DND-41 (cell line): ENCODE data around the gene ARHGEF35.
"Not testable (repeated sequence)": the region's sequence is repeated elsewhere in the genome, so short reads cannot be mapped to it uniquely, and the experiment has no call there.

Experiments used
- ATAC-seq: fragments of 200-7000 bp; cut with Tn5 transposase; 3 replicates; pipeline ENCODE4 v1.9.1; 2021; ENCODE audit warnings: low read depth; ENCODE audit not compliant: insufficient read depth
- DNase-seq: peaks from one replicate; pipeline ENCODE4 v3.0.0-alpha.2; 2020
- H2AFZ ChIP-seq: 2 replicates; pipeline ENCODE4 v1.6.0; 2012; ENCODE audit warnings: low read depth, low read length
- H3K27ac ChIP-seq: 2 replicates; pipeline ENCODE4 v1.5.1; 2012; ENCODE audit warnings: low read length, inconsistent platforms
- H3K27me3 ChIP-seq: fragments of 200-600 bp; sonication (generic); 2 replicates; pipeline ENCODE4 v1.6.0; 2012; ENCODE audit warnings: low read length, mild to moderate bottlenecking, inconsistent platforms; ENCODE audit not compliant: insufficient read depth, poor library complexity
- H3K36me3 ChIP-seq: 2 replicates; pipeline ENCODE4 v1.5.1; 2012; ENCODE audit warnings: low read length, inconsistent platforms; ENCODE audit not compliant: insufficient read depth
- H3K4me1 ChIP-seq: 2 replicates; pipeline ENCODE4 v1.5.1; 2012; ENCODE audit warnings: mild to moderate bottlenecking, low read length; ENCODE audit not compliant: insufficient read depth
- H3K4me2 ChIP-seq: 2 replicates; pipeline ENCODE4 v1.6.0; 2012; ENCODE audit warnings: mild to moderate bottlenecking, moderate library complexity, low read length, inconsistent platforms; ENCODE audit not compliant: insufficient read depth
- H3K4me3 ChIP-seq, 2 experiments: fragments of 200-600 bp in 1 of 2; shearing (Covaris generic) in 1 of 2; 2 replicates each; pipeline ENCODE4 v1.5.1; 2012 to 2016; ENCODE audit warnings: inconsistent platforms in 2 of 2, low read length in 2 of 2, mild to moderate bottlenecking in 2 of 2, low read depth in 1 of 2, moderate library complexity in 1 of 2
- H3K79me2 ChIP-seq: 2 replicates; pipeline ENCODE4 v1.6.0; 2012; ENCODE audit warnings: low read length, inconsistent platforms; ENCODE audit not compliant: insufficient read depth
- H3K9ac ChIP-seq: 2 replicates; pipeline ENCODE4 v1.6.0; 2012; ENCODE audit warnings: low read depth, mild to moderate bottlenecking, inconsistent platforms, low read length, moderate library complexity
- H3K9me3 ChIP-seq: 2 replicates; pipeline ENCODE4 v1.5.1; 2012; ENCODE audit warnings: low read length, moderate library complexity, mild to moderate bottlenecking, inconsistent platforms; ENCODE audit not compliant: insufficient read depth, severe bottlenecking
- H4K20me1 ChIP-seq: 2 replicates; pipeline ENCODE4 v1.6.0; 2012; ENCODE audit warnings: low read length; ENCODE audit not compliant: insufficient read depth

Gene ARHGEF35

DNA sequence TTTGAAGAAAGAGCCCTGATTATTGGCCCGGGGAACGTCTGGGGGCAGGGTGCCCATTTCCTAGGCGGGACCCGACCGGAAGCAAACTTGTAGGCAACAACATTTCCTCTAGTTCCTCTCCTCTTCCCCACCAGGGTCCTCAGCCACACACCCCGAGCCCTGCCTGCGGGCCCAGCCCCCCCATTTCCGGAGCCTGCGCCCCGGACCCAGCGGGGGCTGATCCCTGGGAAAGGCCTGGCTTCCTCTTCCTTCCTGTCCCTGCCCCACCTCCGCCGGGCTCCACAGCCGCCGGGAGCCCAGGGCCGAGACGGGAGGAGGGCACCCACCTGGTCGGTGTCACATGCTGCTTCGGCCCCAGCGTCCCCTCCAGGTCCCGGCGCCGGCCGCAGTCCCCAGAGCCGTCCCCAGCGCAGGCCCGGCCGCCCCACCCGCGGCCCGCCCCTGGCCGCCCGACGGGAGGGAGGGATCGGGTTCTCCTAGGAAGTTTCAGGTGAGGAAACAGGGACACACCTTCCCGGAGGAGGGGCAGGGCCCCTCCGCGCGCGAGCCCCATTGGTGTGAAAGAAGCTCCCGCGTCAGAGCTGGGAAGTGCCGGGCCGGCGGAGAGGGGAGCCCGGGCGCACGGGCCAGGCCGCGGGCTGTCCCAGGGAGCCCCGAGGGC, at the start of gene ARHGEF35:
ARHGEF35 (minus strand) TSS at position 622 of the 661 bp plus-strand sequence. CDS start 7,450 bp downstream, outside the sequence.
- not testable (repeated sequence) for H3K4me2 ChIP-seq, DNase-seq

DNA sequence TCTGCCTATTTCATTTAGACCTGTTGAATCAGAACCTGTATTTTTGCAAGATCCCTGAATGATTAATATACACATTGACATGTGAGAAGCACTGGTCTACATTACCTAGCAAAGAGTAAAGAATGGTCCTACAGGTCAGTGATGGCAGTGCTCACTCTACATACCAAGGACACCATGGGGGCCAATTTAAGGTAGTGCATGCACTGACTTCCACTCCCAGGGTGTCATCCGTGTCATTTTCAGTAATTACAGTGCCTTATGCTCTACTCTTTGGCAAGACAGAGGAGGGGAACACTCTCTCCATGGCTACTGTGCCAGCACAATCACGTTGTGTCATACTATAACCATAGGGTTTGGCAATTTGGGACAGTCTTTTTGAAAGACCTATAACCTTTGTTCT, 49.7 kb upstream of the ARHGEF35 start:
- not testable (repeated sequence) for ATAC-seq, H3K27ac ChIP-seq, H4K20me1 ChIP-seq

More for the DNA sequence above, at the start of gene ARHGEF35:
- not testable (repeated sequence) for H3K27me3 ChIP-seq, H2AFZ ChIP-seq, H3K4me1 ChIP-seq, H3K9me3 ChIP-seq, H3K27ac ChIP-seq, H3K79me2 ChIP-seq, ATAC-seq, H4K20me1 ChIP-seq, H3K9ac ChIP-seq, H3K4me3 ChIP-seq, H3K36me3 ChIP-seq

DNA sequence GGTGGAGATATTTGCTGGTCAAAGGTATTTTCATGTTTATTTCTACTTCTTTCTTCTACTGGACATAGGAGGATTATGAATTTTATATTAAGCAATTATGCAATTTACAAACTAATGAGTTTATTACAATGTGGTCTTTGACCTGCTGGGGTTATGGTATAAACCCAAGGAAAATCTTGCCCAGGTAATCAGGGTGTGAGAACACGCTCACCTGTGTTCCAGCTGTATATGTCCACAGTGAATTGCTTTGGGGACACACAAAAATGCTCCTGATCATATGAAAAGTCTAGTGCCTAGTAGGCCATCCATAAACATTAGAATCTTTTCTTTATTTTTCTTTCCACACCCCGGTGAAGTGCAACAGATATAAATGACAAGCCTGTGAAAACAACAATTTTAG, 43.7 kb upstream of the ARHGEF35 start, which contains the start of gene OR2A42:
OR2A42 (minus strand) TSS at position 241 of the 400 bp plus-strand sequence. CDS start 6,762 bp downstream, outside the sequence.
- not testable (repeated sequence) for H3K27me3 ChIP-seq, H3K4me1 ChIP-seq, H3K9me3 ChIP-seq, DNase-seq, H3K36me3 ChIP-seq, H3K9ac ChIP-seq, H4K20me1 ChIP-seq, ATAC-seq, H2AFZ ChIP-seq, H3K4me2 ChIP-seq, H3K79me2 ChIP-seq, H3K4me3 ChIP-seq, H3K27ac ChIP-seq

More for the DNA sequence above, 49.7 kb upstream of the ARHGEF35 start:
- H3K27me3 ChIP-seq, H3K4me2 ChIP-seq, H3K79me2 ChIP-seq, H3K36me3 ChIP-seq, H2AFZ ChIP-seq, H3K9me3 ChIP-seq, H3K9ac ChIP-seq, H3K4me1 ChIP-seq, DNase-seq, H3K4me3 ChIP-seq: not testable (repeated sequence)

DNA sequence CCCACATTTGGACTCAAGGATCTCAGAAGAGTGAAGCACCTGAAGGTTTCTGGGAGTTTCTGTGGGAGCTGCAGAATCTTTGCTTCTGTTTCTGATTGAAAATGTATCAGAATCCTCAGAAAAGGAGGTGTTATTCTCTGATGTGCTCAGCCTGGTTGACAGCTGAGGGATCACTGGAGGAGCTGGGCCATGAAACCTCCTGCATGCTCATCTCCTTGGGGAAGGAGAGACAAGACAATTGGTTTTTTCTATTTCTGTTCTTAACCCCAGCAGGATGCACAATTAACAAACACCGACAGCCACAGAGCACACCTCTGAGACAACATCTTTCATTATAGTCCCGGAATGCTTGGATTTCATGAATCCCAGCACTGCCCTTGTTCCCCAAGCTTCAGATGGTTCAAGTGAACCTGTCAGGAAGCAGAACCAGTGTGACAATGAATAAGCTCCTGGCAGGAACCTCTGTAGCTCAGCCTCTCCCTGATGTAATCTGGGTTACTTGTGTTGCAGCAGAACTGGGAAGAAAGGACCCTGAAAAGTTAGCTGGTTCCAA, 43.0 kb upstream of the ARHGEF35 start:
- H3K9ac ChIP-seq, H3K36me3 ChIP-seq, H3K4me3 ChIP-seq, DNase-seq, H3K27ac ChIP-seq, H3K9me3 ChIP-seq, H3K4me1 ChIP-seq, H3K79me2 ChIP-seq, H3K4me2 ChIP-seq, H3K27me3 ChIP-seq, H2AFZ ChIP-seq, ATAC-seq, H4K20me1 ChIP-seq: not testable (repeated sequence)

DNA sequence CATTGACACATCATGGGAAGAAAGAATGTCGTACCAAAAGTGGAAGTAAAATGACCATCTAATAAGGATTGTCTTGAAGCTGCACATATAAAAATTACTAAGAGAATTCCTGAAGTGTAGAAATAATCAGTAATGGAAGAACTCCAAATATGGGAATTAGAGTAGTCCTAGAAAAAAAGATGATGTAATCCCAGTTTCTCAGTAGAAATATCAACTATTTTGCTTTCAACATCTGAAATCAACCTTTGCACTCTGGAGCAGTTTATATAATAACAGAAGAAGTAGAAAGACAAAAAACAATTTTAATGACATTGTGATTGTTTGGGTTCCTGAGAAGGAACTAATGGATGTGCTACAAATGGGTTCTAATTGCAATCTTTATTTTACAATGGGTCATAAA, 37.4 kb upstream of the ARHGEF35 start:
- H4K20me1 ChIP-seq, H3K4me2 ChIP-seq, H3K9me3 ChIP-seq, H3K27ac ChIP-seq, H3K9ac ChIP-seq, H2AFZ ChIP-seq, DNase-seq, H3K4me1 ChIP-seq, H3K36me3 ChIP-seq, H3K79me2 ChIP-seq, ATAC-seq, H3K27me3 ChIP-seq, H3K4me3 ChIP-seq: not testable (repeated sequence)

DNA sequence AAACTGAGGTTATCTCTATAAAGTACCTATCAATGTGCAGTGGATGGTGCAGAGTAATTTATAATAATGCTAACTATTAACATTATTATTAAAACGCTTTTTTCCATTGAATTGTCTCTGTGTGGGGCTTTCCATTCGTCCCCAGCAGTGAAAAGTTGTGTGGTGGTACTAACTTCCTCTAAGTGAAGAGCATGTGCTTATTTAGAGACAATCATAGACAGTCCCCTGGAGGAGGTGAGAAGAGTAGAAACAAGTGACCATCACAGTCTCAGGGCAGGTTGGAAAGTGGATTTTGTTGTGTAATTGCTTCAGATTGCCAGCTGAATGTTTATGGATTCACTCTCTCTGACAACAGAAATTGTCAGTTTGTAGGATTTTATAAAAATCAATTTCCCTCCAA, 35.4 kb upstream of the ARHGEF35 start:
- not testable (repeated sequence) for H3K4me2 ChIP-seq, H3K4me3 ChIP-seq, ATAC-seq, H3K36me3 ChIP-seq, H2AFZ ChIP-seq, H3K27ac ChIP-seq, H3K79me2 ChIP-seq, H3K27me3 ChIP-seq, H3K9ac ChIP-seq, H3K4me1 ChIP-seq, DNase-seq, H4K20me1 ChIP-seq, H3K9me3 ChIP-seq

DNA sequence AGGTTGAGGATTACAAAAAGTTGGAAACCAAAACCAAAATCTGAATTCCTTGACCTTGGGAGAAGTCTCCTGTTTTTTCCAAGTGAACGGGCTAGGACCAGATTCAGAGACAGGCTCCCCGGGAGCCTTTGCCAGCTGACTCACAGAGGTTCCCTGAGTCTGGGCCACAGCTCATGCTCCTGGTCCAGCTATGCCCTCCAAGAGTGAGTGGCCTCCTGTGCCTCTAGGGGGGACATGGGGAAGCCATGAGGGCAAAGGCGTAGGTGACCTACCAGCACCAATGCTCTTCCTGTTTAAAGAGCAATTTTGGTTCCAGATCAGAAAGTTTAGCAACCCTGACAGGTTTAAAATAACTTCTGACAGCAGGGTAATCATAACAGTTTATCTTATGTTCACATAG, 33.2 kb upstream of the ARHGEF35 start:
- H3K4me2 ChIP-seq, H3K4me3 ChIP-seq, H3K9ac ChIP-seq, H2AFZ ChIP-seq, H4K20me1 ChIP-seq, H3K27me3 ChIP-seq, H3K9me3 ChIP-seq, H3K36me3 ChIP-seq, H3K27ac ChIP-seq, ATAC-seq, H3K4me1 ChIP-seq, DNase-seq, H3K79me2 ChIP-seq: not testable (repeated sequence)

DNA sequence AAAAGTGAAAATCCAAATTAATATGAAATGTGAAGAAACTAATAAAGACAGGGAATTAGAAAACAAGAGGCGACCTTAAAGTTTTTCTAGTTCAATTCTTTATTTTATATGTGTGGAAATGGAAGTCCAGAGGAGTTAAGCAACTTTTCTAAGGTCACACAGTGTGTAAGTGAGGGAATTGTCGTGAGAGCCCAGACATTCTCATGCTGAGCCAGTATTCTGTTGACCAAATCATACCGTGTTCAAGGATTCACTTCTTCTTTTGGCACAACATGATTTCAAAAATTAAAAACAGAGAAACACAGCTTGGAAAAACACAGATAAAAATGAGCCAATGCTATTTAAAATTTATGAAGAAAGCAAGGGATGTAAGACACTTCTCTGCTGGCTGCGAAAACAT, 31.2 kb upstream of the ARHGEF35 start:
- H3K4me3 ChIP-seq, H3K27me3 ChIP-seq, DNase-seq, H3K9ac ChIP-seq, H3K79me2 ChIP-seq, H3K36me3 ChIP-seq, H3K9me3 ChIP-seq, H3K27ac ChIP-seq, H2AFZ ChIP-seq, H3K4me1 ChIP-seq, ATAC-seq, H4K20me1 ChIP-seq, H3K4me2 ChIP-seq: not testable (repeated sequence)
